Stimulated activated effector memory CD8-positive, alpha-beta T cell treated with anti-CD3 and anti-CD28 coated beads, Interleukin-12 subunit alpha, Interleukin-12 subunit beta, amount 100 ng/mL, for 72 hours (primary cell): ENCODE data around the gene BAIAP2L2.
A peak's percentile ranks its signal among the peaks of the same experiment; 100 is the strongest.
"Not testable (repeated sequence)": the region's sequence is repeated elsewhere in the genome, so short reads cannot be mapped to it uniquely, and the experiment has no call there.

Experiments used
- ATAC-seq: fragments of 150-1000 bp; cut with Tn5 transposase; 2 replicates; pipeline ENCODE4 v1.10.0; 2021
- DNase-seq, 2 donors: peaks; one replicate each; pipeline ENCODE4 v3.0.0; 2021 to 2022; ENCODE audit warnings: low spot score in 2 of 2
- H3K27ac Mint-ChIP-seq: one replicate; pipeline ENCODE4 v1.8.0; 2022; ENCODE audit warnings: mild to moderate bottlenecking, mixed read lengths
- H3K36me3 Mint-ChIP-seq: one replicate; pipeline ENCODE4 v1.8.0; 2022; ENCODE audit warnings: mild to moderate bottlenecking, mixed read lengths
- H3K4me1 Mint-ChIP-seq: one replicate; pipeline ENCODE4 v1.8.0; 2022; ENCODE audit warnings: mixed read lengths
- H3K4me3 Mint-ChIP-seq: one replicate; pipeline ENCODE4 v1.8.0; 2022; ENCODE audit warnings: mild to moderate bottlenecking, mixed read lengths
- H3K9me3 Mint-ChIP-seq: one replicate; pipeline ENCODE4 v1.8.0; 2022; ENCODE audit warnings: mixed read lengths

BAIAP2L2 gene

GRCh38 chr22:38118182-38118581 is 7.7 kb upstream of the BAIAP2L2 start:
- H3K4me1 Mint-ChIP-seq, result peaks cover 6% of the 10 kb centered on the region

GRCh38 chr22:38117556-38117955 is 7.1 kb upstream of the BAIAP2L2 start:
- not testable (repeated sequence) for H3K4me1 Mint-ChIP-seq, H3K4me3 Mint-ChIP-seq, H3K9me3 Mint-ChIP-seq, H3K36me3 Mint-ChIP-seq, DNase-seq, H3K27ac Mint-ChIP-seq, ATAC-seq

More at GRCh38 chr22:38118182-38118581, 7.7 kb upstream of the BAIAP2L2 start:
- H3K9me3 Mint-ChIP-seq, result no peaks in the 10 kb centered on the region
- H3K27ac Mint-ChIP-seq, result no peak overlapping the region
- DNase-seq, result no peak
- peaks cover 5% of the 10 kb centered on the region for H3K36me3 Mint-ChIP-seq
- H3K4me3 Mint-ChIP-seq, result no peak overlapping the region
- no peak for ATAC-seq

GRCh38 chr22:38115423-38116205 is 5.1 kb upstream of the BAIAP2L2 start:
- Mint-ChIP-seq H3K4me1 (peaks cover 6% of the 10 kb centered on the region), H3K36me3 (peaks cover 10% of the 10 kb centered on the region)

GRCh38 chr22:38114484-38115398 is 4.3 kb upstream of the BAIAP2L2 start:
- Mint-ChIP-seq H3K4me1 (peaks cover 9% of the 10 kb centered on the region), H3K27ac (peak overlapping the region; percentile 76), H3K9me3 (no peaks in the 10 kb centered on the region), H3K4me3 (no peak overlapping the region), H3K36me3 (peaks cover 14% of the 10 kb centered on the region)
- DNase-seq, result peak; percentile 85 to 89
- peak; percentile 87 for ATAC-seq

More at GRCh38 chr22:38115423-38116205, 5.1 kb upstream of the BAIAP2L2 start:
- no peak for DNase-seq
- Mint-ChIP-seq H3K4me3 (no peak overlapping the region), H3K9me3 (no peaks in the 10 kb centered on the region), H3K27ac (no peak overlapping the region)
- ATAC-seq, result no peak

GRCh38 chr22:38112381-38112780 is 1.9 kb upstream of the BAIAP2L2 start:
- Mint-ChIP-seq H3K4me1 (peaks cover 20% of the 10 kb centered on the region), H3K27ac (peak overlapping the region; percentile 79), H3K9me3 (no peaks in the 10 kb centered on the region), H3K36me3 (peaks cover 24% of the 10 kb centered on the region), H3K4me3 (no peak overlapping the region)
- DNase-seq (no peak), ATAC-seq (no peak)

- Mint-ChIP-seq H3K9me3 (no peaks in the 10 kb centered on the region), H3K4me3 (no peak overlapping the region), H3K36me3 (peaks cover 24% of the 10 kb centered on the region), H3K4me1 (peaks cover 20% of the 10 kb centered on the region), H3K27ac (peak overlapping the region; percentile 43)
- ATAC-seq (no peak), DNase-seq (no peak)
Measured at GRCh38 chr22:38111925-38112355, 1.5 kb upstream of the BAIAP2L2 start.

GRCh38 chr22:38110863-38111852 is 674 bp upstream of the BAIAP2L2 start:
- DNase-seq (no peak), ATAC-seq (no peak)
- Mint-ChIP-seq H3K4me1 (peaks cover 20% of the 10 kb centered on the region), H3K9me3 (no peaks in the 10 kb centered on the region), H3K36me3 (peaks cover 24% of the 10 kb centered on the region), H3K4me3 (no peak overlapping the region), H3K27ac (peak overlapping the region; percentile 43)

- Mint-ChIP-seq H3K9me3 (no peaks in the 10 kb centered on the region), H3K36me3 (peaks cover 22% of the 10 kb centered on the region), H3K4me1 (peaks cover 31% of the 10 kb centered on the region), H3K27ac (peak overlapping the region; percentile 92), H3K4me3 (no peak overlapping the region)
- ATAC-seq, result peak; percentile 29
- no peak for DNase-seq
Measured at GRCh38 chr22:38109371-38110001, 998 bp downstream of the BAIAP2L2 start.

GRCh38 chr22:38108561-38109319 is 1.7 kb downstream of the BAIAP2L2 start:
- peaks cover 34% of the 10 kb centered on the region for H3K4me1 Mint-ChIP-seq
- peak overlapping the region; percentile 92 for H3K27ac Mint-ChIP-seq
- no peak for DNase-seq
- H3K36me3 Mint-ChIP-seq, result peaks cover 20% of the 10 kb centered on the region
- peak; percentile 44 for ATAC-seq
- H3K9me3 Mint-ChIP-seq, result no peaks in the 10 kb centered on the region
- H3K4me3 Mint-ChIP-seq, result no peak overlapping the region

- Mint-ChIP-seq H3K4me3 (no peak overlapping the region), H3K27ac (peak overlapping the region; percentile 92), H3K9me3 (no peaks in the 10 kb centered on the region), H3K4me1 (peaks cover 34% of the 10 kb centered on the region), H3K36me3 (peaks cover 18% of the 10 kb centered on the region)
- peak; percentile 2 for ATAC-seq
- no peak for DNase-seq
Measured at GRCh38 chr22:38107692-38108515, 2.6 kb downstream of the BAIAP2L2 start.

GRCh38 chr22:38106814-38107578 is 3.5 kb downstream of the BAIAP2L2 start:
- no peaks in the 10 kb centered on the region for H3K9me3 Mint-ChIP-seq
- DNase-seq (no peak), ATAC-seq (no peak)
- H3K27ac Mint-ChIP-seq, result peak overlapping the region; percentile 2
- H3K4me3 Mint-ChIP-seq, result no peak overlapping the region
- H3K4me1 Mint-ChIP-seq, result peaks cover 34% of the 10 kb centered on the region
- peaks cover 15% of the 10 kb centered on the region for H3K36me3 Mint-ChIP-seq

GRCh38 chr22:38104084-38104483 is 6.4 kb downstream of the BAIAP2L2 start:
- Mint-ChIP-seq H3K36me3 (peaks cover 8% of the 10 kb centered on the region), H3K27ac (peak overlapping the region; percentile 75), H3K4me1 (peaks cover 28% of the 10 kb centered on the region), H3K9me3 (no peaks in the 10 kb centered on the region), H3K4me3 (no peak overlapping the region)
- DNase-seq (no peak), ATAC-seq (no peak)
